ENCODE results near the gene ZYX. TPM values are rescaled to one million over a fixed set of nuclear protein-coding genes. Genes with fewer than 3 reads are reported as not detected.

The ZYX gene
- total and polyA plus RNA-seq, 9 of the 15 experiments (the other 6 are each of a cell fraction or from before 2014, with no cell fraction given) = 1.8 to 130 (median 15.7) TPM

GRCh38 chr7:143369678-143370651 lies 11.2 kb upstream of the ZYX start (continued):
- no peak for TF ChIP-seq NR0B1 (IDR thresholded peaks at IDR 0.05; ENCODE audit: partially characterized antibody)
- TF ChIP-seq NFIC (IDR thresholded peaks at IDR 0.05) = no peak
- TF ChIP-seq SREBF2 (CRISPR knock-in tag; IDR thresholded peaks at IDR 0.05) = no peak
- TF ChIP-seq ATF1 (CRISPR knock-in tag; IDR thresholded peaks at IDR 0.05) = no peak
- peak; percentile 69 for TF ChIP-seq ATF1 (tag; IDR thresholded peaks at IDR 0.05)
- TF ChIP-seq NR4A1 (CRISPR knock-in tag; IDR thresholded peaks at IDR 0.05) = peak; percentile 99
- peak; percentile 98 for TF ChIP-seq NR4A1 (tag; IDR thresholded peaks at IDR 0.05)
- TF ChIP-seq RB1 (IDR thresholded peaks at IDR 0.05; ENCODE audit: low read depth) = no peak
- peak; percentile 97 for TF ChIP-seq MECOM (CRISPR knock-in tag; IDR thresholded peaks at IDR 0.05)
- TF ChIP-seq RUNX1 (IDR thresholded peaks at IDR 0.05; ENCODE audit: low read depth) = no peak
- no peak for TF ChIP-seq RCOR1 (IDR thresholded peaks at IDR 0.05; ENCODE audit: borderline replicate concordance in 1 of 2, low read depth in 2 of 2, low read length in 2 of 2)
- TF ChIP-seq MLX (CRISPR knock-in tag; conservative IDR thresholded peaks at IDR 0.05) = no peak
- TF ChIP-seq SREBF1 (IDR thresholded peaks at IDR 0.05; ENCODE audit: borderline replicate concordance, low read depth, low read length) = no peak
- TF ChIP-seq SNAPC5 (CRISPR knock-in tag; IDR thresholded peaks at IDR 0.05) = no peak
- TF ChIP-seq ZNF197 (CRISPR knock-in tag; IDR thresholded peaks at IDR 0.05; ENCODE audit: low read depth) = peak; percentile 99
- peak; percentile 38; the same call in 1 of the 2 replicates for TF ChIP-seq DLX4 (CRISPR knock-in tag; IDR thresholded peaks at IDR 0.05)
- TF ChIP-seq ZBTB17 (CRISPR knock-in tag; IDR thresholded peaks at IDR 0.05) = peak; percentile 91
- TF ChIP-seq ZNF668 (CRISPR knock-in tag; IDR thresholded peaks at IDR 0.05) = peak; percentile 97
- no peak for TF ChIP-seq U2AF1 (optimal IDR thresholded peaks at IDR 0.05; ENCODE audit: low read depth, low read length)
- TF ChIP-seq TRIM25 (IDR thresholded peaks at IDR 0.05; ENCODE audit: borderline replicate concordance) = no peak
- no peak for TF ChIP-seq ZFP91 (CRISPR knock-in tag; IDR thresholded peaks at IDR 0.05)
- TF ChIP-seq SMC3 (conservative IDR thresholded peaks at IDR 0.05; ENCODE audit: insufficient read depth, low read depth, low read length) = no peak

Data from K562 (cell line).